Measurements from ENCODE around the gene MS4A8. TPM values are rescaled to one million over a fixed set of nuclear protein-coding genes. Genes with fewer than 3 reads are reported as not detected.

Gene MS4A8
- total RNA-seq, 2 experiments from 2014 or later: not detected

DNA sequence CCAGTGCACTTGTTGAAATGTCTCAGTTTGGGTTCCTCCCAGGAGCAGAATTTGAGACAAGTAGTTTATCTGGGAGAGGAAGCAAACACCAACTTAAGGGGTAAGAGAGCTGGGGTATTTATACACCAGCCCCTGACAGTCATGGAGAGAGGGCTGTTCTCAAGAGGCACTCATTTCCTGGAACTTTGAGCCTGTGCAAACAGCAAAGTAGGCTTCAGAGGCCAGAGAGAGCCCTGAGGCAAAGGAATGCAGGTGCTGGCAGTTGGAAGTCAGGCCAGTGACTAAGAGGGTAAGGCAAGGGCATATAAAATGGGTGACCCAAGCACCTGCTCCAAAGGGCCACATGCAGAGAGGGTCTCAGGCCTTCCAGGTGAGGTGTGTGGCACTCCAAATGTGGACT lies 41.2 kb downstream of the MS4A8 start:
- TF ChIP-seq, protein P1, sequence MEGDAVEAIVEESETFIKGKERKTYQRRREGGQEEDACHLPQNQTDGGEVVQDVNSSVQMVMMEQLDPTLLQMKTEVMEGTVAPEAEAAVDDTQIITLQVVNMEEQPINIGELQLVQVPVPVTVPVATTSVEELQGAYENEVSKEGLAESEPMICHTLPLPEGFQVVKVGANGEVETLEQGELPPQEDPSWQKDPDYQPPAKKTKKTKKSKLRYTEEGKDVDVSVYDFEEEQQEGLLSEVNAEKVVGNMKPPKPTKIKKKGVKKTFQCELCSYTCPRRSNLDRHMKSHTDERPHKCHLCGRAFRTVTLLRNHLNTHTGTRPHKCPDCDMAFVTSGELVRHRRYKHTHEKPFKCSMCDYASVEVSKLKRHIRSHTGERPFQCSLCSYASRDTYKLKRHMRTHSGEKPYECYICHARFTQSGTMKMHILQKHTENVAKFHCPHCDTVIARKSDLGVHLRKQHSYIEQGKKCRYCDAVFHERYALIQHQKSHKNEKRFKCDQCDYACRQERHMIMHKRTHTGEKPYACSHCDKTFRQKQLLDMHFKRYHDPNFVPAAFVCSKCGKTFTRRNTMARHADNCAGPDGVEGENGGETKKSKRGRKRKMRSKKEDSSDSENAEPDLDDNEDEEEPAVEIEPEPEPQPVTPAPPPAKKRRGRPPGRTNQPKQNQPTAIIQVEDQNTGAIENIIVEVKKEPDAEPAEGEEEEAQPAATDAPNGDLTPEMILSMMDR (IDR thresholded peaks at IDR 0.05): no peak
- ATAC-seq (ENCODE audit: poor library complexity): no peak
- intact Hi-C loops (cut with DNase I, micrococcal nuclease): no loop called here
- H3K36me3 Mint-ChIP-seq (ENCODE audit: low read depth): no peaks in the 10 kb centered on the region
- no peaks in the 10 kb centered on the region for H3K4me1 Mint-ChIP-seq (ENCODE audit: low read depth)
- no peaks in the 10 kb centered on the region for H3K9me3 Mint-ChIP-seq
- Histone ChIP-seq H3K36me3 (ENCODE audit: insufficient read depth, low read length) (no peaks in the 10 kb centered on the region), H3K4me3 (ENCODE audit: low read length) (no peak overlapping the region), H3K4me1 (ENCODE audit: insufficient read depth, low read length) (no peaks in the 10 kb centered on the region), H3K27ac (ENCODE audit: low read depth in 1 of 2, low read length in 2 of 2) (no peak overlapping the region), H3K9me3 (ENCODE audit: control insufficient read depth in 1 of 2, insufficient read depth in 1 of 2, low read length in 2 of 2) (no peaks in the 10 kb centered on the region), H3K27me3 (ENCODE audit: control insufficient read depth in 1 of 2, insufficient read depth in 2 of 2, low read length in 2 of 2) (peaks cover 0 to 3% of the 10 kb centered on the region in 2 experiments)
- CTCF ChIA-PET: no interaction called here
- peaks cover 38% of the 10 kb centered on the region for H3K27me3 Mint-ChIP-seq
- no peak overlapping the region for H3K27ac Mint-ChIP-seq
- no peak for DNase-seq
- POLR2A ChIA-PET: no interaction called here
- H3K4me3 Mint-ChIP-seq: no peak overlapping the region

DNA sequence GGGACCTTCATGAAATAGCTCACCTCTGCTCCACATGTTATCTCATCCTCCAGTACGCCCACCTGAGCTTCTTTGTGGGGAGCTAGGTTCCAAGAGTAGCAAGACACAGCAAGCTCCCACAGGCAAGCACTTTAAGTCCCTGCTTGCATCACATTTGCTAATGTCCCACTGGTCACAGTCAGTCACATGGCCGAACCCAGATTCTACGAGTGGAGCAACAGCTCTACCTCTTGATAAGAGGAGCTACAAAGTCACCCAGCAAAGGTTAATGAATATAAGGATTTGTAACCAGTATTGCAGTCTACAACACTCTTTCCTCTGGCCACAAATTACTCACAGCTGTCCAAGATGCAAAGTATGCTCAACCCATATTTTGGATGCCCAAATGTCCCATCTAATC lies 42.0 kb downstream of the MS4A8 start:
- no peak overlapping the region for H3K27ac ChIP-seq (ENCODE audit: low read depth in 1 of 2, low read length in 2 of 2)
- H3K4me1 ChIP-seq (ENCODE audit: insufficient read depth, low read length): no peaks in the 10 kb centered on the region
- H3K4me3 ChIP-seq (ENCODE audit: low read length): no peak overlapping the region
- peaks cover 0 to 3% of the 10 kb centered on the region in 2 experiments for H3K27me3 ChIP-seq (ENCODE audit: control insufficient read depth in 1 of 2, insufficient read depth in 2 of 2, low read length in 2 of 2)
- no peak for ATAC-seq (ENCODE audit: poor library complexity)
- TF ChIP-seq, protein P1 (IDR thresholded peaks at IDR 0.05): no peak
- no peak overlapping the region for H3K27ac Mint-ChIP-seq
- ChIA-PET POLR2A (no interaction called here), CTCF (no interaction called here)
- no peaks in the 10 kb centered on the region for H3K36me3 Mint-ChIP-seq (ENCODE audit: low read depth)
- no peak overlapping the region for H3K4me3 Mint-ChIP-seq
- intact Hi-C loops (cut with DNase I, micrococcal nuclease): no loop called here
- peaks cover 34% of the 10 kb centered on the region for H3K27me3 Mint-ChIP-seq
- H3K9me3 ChIP-seq (ENCODE audit: control insufficient read depth in 1 of 2, insufficient read depth in 1 of 2, low read length in 2 of 2): no peaks in the 10 kb centered on the region
- DNase-seq: no peak
- H3K36me3 ChIP-seq (ENCODE audit: insufficient read depth, low read length): no peaks in the 10 kb centered on the region
- no peaks in the 10 kb centered on the region for H3K4me1 Mint-ChIP-seq (ENCODE audit: low read depth)
- H3K9me3 Mint-ChIP-seq: no peaks in the 10 kb centered on the region

DNA sequence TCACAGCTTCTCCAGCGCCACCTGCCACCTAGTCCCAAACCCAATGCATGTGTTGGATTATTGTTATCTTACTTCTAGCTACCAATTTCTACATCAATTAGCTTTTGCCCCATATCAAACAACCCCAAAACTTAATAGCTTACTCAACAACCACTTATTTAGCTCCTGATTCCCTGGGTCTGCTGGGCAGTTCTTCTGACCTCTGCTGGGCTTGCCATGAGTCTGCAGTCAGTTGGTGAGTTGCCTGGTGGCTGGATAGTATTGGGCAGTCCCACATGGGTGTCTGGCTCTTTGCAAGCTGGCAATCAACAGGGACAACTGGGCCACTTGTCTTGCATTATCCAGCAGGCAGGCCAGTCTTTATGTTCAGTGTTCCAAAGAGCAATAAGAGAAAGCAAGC lies 43.6 kb downstream of the MS4A8 start:
- Histone ChIP-seq H3K27ac (ENCODE audit: low read depth in 1 of 2, low read length in 2 of 2) (no peak overlapping the region), H3K27me3 (ENCODE audit: control insufficient read depth in 1 of 2, insufficient read depth in 2 of 2, low read length in 2 of 2) (peaks cover 0 to 3% of the 10 kb centered on the region in 2 experiments), H3K4me1 (ENCODE audit: insufficient read depth, low read length) (no peaks in the 10 kb centered on the region), H3K9me3 (ENCODE audit: control insufficient read depth in 1 of 2, insufficient read depth in 1 of 2, low read length in 2 of 2) (no peaks in the 10 kb centered on the region), H3K4me3 (ENCODE audit: low read length) (no peak overlapping the region), H3K36me3 (ENCODE audit: insufficient read depth, low read length) (no peaks in the 10 kb centered on the region)
- intact Hi-C loops (cut with DNase I, micrococcal nuclease): no loop called here
- DNase-seq (no peak), ATAC-seq (ENCODE audit: poor library complexity) (no peak)
- no peaks in the 10 kb centered on the region for H3K36me3 Mint-ChIP-seq (ENCODE audit: low read depth)
- peaks cover 25% of the 10 kb centered on the region for H3K27me3 Mint-ChIP-seq
- ChIA-PET POLR2A (no interaction called here), CTCF (no interaction called here)
- H3K27ac Mint-ChIP-seq: no peak overlapping the region
- peaks cover 2% of the 10 kb centered on the region for H3K9me3 Mint-ChIP-seq
- no peak overlapping the region for H3K4me3 Mint-ChIP-seq
- TF ChIP-seq, protein P1 (IDR thresholded peaks at IDR 0.05): no peak
- no peaks in the 10 kb centered on the region for H3K4me1 Mint-ChIP-seq (ENCODE audit: low read depth)
